ENCODE measurements around the gene TTC27. TPM values are rescaled to one million over a fixed set of nuclear protein-coding genes. Genes with fewer than 3 reads are reported as not detected.

The TTC27 gene
- total RNA-seq, 1 experiment from 2014 or later, result 22.4 TPM

DNA sequence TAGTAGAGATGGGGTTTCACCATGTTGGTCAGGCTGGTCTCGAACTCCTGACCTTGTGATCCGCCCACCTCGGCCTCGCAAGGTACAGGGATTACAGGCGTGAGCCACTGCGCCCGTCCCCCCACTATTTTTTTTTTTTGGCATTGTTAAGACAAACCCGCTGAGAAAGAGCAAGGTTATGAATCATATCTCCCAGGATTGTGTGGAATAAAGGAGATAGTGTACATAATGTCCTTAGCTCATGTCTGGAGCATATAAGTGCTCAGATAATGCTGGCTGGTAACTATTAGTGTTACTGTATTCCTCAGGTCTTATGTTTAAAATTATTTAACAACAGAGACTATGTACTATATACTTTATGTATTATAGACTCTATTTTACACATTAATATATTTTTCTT lies 36.0 kb downstream of the TTC27 start:
- no peak for DNase-seq (ENCODE audit: low spot score)

DNA sequence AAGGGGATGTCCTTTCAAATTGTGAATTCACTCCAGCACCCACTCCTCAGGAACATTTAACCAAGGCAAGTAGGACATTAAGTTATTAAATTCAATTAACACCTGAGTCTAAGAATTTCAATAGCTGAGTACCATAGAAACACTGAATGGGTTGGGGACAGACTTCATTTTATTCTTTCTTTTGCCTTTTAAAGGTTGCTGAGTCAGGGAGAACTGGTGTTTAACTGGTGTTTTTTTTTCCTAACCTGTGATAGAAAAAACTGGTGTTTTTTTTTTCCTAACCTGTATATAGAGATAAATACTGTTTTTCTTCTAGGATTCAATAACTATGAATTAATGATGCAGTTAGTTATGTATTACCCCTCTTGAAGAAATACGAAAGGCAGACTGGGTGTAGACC lies 38.9 kb downstream of the TTC27 start:
- DNase-seq (ENCODE audit: low spot score), result no peak
- in situ Hi-C loops (cut with HindIII; ENCODE audit: low sequenced_read_pairs), result no loop called here

More for the DNA sequence above, 36.0 kb downstream of the TTC27 start:
- in situ Hi-C loops (cut with HindIII; ENCODE audit: low sequenced_read_pairs), result no loop called here

GRCh38 chr2:32668254-32668653 lies 40.4 kb downstream of the TTC27 start:
- no peak for DNase-seq (ENCODE audit: low spot score)
- in situ Hi-C loops (cut with HindIII; ENCODE audit: low sequenced_read_pairs), result no loop called here

GRCh38 chr2:32671885-32672533 lies 44.2 kb downstream of the TTC27 start:
- in situ Hi-C loops (cut with HindIII; ENCODE audit: low sequenced_read_pairs), result no loop called here
- no peak for DNase-seq (ENCODE audit: low spot score)

DNA sequence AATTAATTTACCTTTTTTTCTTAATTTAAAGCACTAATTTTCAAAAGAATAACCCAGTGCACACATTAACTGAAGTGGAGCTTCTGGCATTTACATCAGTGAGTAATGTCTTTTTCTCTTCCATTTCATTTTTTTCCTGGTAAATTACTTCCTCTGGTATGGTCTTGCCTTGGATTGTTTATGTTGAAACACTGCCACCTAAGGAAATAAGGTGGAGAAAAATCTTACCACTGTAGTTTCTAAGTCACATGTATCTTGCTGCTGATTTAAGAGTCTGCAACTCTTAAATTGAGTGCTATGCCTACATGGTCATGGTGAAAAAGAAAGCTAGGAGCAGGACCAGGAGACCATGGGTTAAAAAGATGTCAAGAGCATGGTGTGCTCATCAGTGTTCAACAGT lies 51.0 kb downstream of the TTC27 start:
- in situ Hi-C loops (cut with HindIII; ENCODE audit: low sequenced_read_pairs), result no loop called here
- no peak for DNase-seq (ENCODE audit: low spot score)

DNA sequence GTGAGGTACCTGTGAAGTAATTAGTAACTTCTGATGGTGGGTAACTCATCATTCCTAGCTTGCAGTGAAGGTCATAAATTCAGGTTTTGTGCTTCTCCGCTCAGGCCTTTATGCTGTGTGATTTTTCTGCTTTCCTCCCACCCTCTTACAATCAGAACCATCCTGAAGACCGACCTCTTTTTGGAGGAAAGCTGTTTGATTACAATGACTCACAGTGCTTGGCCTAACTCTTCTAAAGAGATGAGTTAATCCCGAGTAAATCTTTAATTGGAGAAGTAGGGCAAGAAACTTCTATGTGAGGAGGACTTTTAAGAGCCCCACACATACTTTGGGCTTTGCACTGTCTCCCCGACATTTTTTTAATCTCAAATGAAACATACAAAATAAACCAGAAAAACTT lies 53.1 kb downstream of the TTC27 start:
- DNase-seq (ENCODE audit: low spot score), result no peak
- in situ Hi-C loops (cut with HindIII; ENCODE audit: low sequenced_read_pairs), result no loop called here

GRCh38 chr2:32683520-32684086 lies 55.8 kb downstream of the TTC27 start:
- in situ Hi-C loops (cut with HindIII; ENCODE audit: low sequenced_read_pairs), result no loop called here
- no peak for DNase-seq (ENCODE audit: low spot score)

GRCh38 chr2:32688541-32688940 lies 60.7 kb downstream of the TTC27 start:
- no peak for DNase-seq (ENCODE audit: low spot score)
- in situ Hi-C loops (cut with HindIII; ENCODE audit: low sequenced_read_pairs), result no loop called here

DNA sequence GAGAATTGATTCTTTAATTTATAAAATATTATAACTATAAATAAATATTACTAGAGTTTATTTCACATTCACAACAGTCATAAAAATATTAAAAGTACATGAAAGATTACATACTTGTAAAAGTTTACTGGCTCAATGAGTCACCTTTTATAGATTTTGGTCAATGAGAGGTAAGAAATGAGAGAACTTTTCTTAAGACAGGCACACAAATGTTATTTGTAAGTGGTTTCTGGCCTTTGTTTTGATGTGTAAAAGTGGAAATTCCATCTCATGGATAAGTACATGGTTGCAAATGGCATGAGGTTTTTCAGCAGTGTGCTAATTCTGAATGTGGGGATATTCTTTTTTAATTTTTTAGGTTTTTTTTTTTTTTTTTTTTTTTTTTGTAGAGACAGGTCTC lies 63.8 kb downstream of the TTC27 start:
- in situ Hi-C loops (cut with HindIII; ENCODE audit: low sequenced_read_pairs), result no loop called here
- no peak for DNase-seq (ENCODE audit: low spot score)

DNA sequence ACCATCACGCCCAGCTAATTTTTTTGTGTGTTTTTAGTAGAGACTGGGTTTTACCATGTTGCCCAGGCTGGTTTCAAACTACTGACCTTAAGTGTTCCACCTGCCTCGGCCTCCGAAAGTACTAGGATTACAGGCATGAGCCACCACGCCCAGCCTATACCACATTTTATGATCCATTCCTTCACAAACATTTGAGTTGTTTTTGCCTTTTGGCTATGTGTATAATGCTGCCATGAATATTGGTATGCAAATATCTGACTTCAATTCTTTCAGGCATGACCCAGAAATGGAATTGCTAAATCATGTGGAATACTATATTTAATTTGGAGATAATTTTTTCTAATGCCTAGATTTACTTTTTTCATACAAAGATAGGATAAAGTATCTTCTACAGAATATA lies 68.6 kb downstream of the TTC27 start:
- in situ Hi-C loops (cut with HindIII; ENCODE audit: low sequenced_read_pairs), result no loop called here
- DNase-seq (ENCODE audit: low spot score), result no peak

GRCh38 chr2:32697156-32697555 lies 69.3 kb downstream of the TTC27 start:
- no peak for DNase-seq (ENCODE audit: low spot score)
- in situ Hi-C loops (cut with HindIII; ENCODE audit: low sequenced_read_pairs), result no loop called here

DNA sequence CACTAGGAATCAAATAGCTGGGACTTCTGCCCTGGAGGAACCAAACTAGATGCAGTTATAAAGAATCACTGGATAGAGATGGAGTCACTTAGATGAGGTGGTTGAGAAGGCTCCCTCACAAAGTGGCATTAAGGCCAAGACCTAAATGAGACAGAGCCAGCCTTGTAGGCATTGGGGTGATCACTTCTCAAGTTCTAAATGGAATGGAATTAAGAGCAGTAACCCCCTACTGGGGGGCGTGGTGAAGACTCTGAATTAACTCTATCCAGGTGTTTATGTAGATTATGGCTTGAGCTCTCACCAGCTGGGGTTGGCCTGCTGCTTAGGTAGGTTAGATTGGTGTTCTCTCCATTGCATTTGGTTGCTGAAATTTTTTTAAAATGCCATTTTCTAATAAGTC lies 71.3 kb downstream of the TTC27 start:
- in situ Hi-C loops (cut with HindIII; ENCODE audit: low sequenced_read_pairs), result no loop called here
- no peak for DNase-seq (ENCODE audit: low spot score)

- DNase-seq (ENCODE audit: low spot score), result no peak
- in situ Hi-C loops (cut with HindIII; ENCODE audit: low sequenced_read_pairs), result no loop called here
These were observed 74.0 kb downstream of the TTC27 start for GRCh38 chr2:32701806-32702205.

- no peak for DNase-seq (ENCODE audit: low spot score)
- in situ Hi-C loops (cut with HindIII; ENCODE audit: low sequenced_read_pairs), result no loop called here
These were observed 74.6 kb downstream of the TTC27 start for GRCh38 chr2:32702303-32703064.

DNA sequence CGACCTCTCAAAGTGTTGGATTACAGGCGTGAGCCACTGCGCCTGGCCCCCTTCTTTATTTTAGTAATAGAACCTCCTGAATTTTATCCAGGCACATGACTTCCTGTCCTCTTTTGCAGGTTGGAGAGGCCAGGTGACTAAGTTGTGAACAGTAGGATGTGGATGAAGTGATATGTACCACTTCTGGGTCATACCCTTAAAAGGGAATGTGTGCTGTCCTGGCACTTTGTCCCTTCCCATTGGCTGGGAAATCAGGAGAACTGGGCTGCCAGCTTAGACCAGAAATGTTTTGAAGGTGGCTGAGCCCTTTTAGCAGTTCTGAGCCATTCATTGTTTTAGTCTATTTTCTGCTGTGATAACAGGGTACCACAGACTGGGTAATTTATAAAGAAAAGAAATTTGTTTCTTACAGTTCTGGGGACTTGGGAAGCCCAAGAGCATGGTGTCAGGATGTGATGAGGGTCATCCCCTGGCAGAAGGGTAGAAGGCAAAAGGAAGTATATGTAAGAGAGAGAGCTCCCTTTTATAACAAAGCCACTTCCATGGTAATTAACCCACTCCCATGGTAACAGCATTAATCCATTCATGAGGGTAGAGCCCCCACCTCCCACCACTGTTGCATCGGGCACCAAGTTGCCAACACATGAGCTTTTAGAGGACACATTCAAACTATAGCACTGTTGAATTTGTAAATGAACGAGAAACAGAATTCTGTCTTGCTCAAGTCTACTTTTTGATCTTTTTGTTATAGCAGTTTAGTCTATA lies 79.1 kb downstream of the TTC27 start:
- in situ Hi-C loops (cut with HindIII; ENCODE audit: low sequenced_read_pairs), result no loop called here
- no peak for DNase-seq (ENCODE audit: low spot score)

GRCh38 chr2:32711219-32711618 lies 83.4 kb downstream of the TTC27 start:
- DNase-seq (ENCODE audit: low spot score), result no peak
- in situ Hi-C loops (cut with HindIII; ENCODE audit: low sequenced_read_pairs), result no loop called here

GRCh38 chr2:32711908-32712501 lies 84.2 kb downstream of the TTC27 start:
- in situ Hi-C loops (cut with HindIII; ENCODE audit: low sequenced_read_pairs), result no loop called here
- DNase-seq (ENCODE audit: low spot score), result no peak

GRCh38 chr2:32712870-32713269 lies 85.0 kb downstream of the TTC27 start:
- DNase-seq (ENCODE audit: low spot score), result no peak
- in situ Hi-C loops (cut with HindIII; ENCODE audit: low sequenced_read_pairs), result no loop called here

GRCh38 chr2:32714521-32714920 lies 86.7 kb downstream of the TTC27 start:
- DNase-seq (ENCODE audit: low spot score), result no peak
- in situ Hi-C loops (cut with HindIII; ENCODE audit: low sequenced_read_pairs), result no loop called here
